Measurements from ENCODE around the gene NEURL1. TPM values are rescaled to one million over a fixed set of nuclear protein-coding genes. Genes with fewer than 3 reads are reported as not detected.
"Not testable (repeated sequence)": the region's sequence is repeated elsewhere in the genome, so short reads cannot be mapped to it uniquely, and the experiment has no call there.

NEURL1 gene
- total and polyA plus RNA-seq, 2 experiments from 2014 or later: 2.7 to 3.5 TPM

- Histone ChIP-seq H3K36me3 (no peaks in the 10 kb centered on the region), H3K4me1 (ENCODE audit: low read depth) (peaks cover 1% of the 10 kb centered on the region), H3K27me3 (peaks cover 50% of the 10 kb centered on the region), H3K4me3 (no peak overlapping the region), H3K9me3 (ENCODE audit: low read depth) (no peaks in the 10 kb centered on the region), H3K27ac (no peak overlapping the region)
- no peak for TF ChIP-seq CTCF (IDR thresholded peaks at IDR 0.05; ENCODE audit: low read depth, low read length)
- DNase-seq (ENCODE audit: low read depth in 1 of 2, low spot score in 1 of 2): no peak
These were observed 5.6 kb downstream of the NEURL1 start for GRCh38 chr10:103498936-103499638.

DNA sequence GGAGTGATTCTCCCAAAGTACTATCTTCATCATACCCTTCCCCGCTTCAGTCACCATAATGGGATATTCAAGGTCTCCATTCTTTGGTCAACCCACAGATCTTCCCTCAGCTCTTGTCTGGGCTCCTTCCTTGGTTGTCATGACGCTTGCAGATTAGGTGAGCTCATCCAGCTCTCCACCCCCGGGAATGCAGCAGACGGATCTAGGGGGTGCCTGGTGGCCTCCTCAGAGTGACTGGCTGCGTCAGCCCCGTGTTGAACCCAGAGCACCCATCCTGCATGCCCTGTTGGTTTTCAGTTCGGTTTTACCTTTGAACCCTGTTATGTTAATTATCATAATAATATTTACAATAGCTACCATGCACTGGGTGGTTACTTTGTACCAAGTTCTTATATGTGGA is 6.4 kb downstream of the NEURL1 start:
- DNase-seq (ENCODE audit: low read depth in 1 of 2, low spot score in 1 of 2): no peak
- Histone ChIP-seq H3K4me1 (ENCODE audit: low read depth) (peaks cover 8% of the 10 kb centered on the region), H3K27ac (no peak overlapping the region), H3K9me3 (ENCODE audit: low read depth) (no peaks in the 10 kb centered on the region), H3K4me3 (no peak overlapping the region), H3K36me3 (no peaks in the 10 kb centered on the region), H3K27me3 (peaks cover 43% of the 10 kb centered on the region)
- no peak for TF ChIP-seq CTCF (IDR thresholded peaks at IDR 0.05; ENCODE audit: low read depth, low read length)

GRCh38 chr10:103500481-103500880 is 7.0 kb downstream of the NEURL1 start:
- H3K27ac ChIP-seq: no peak overlapping the region
- H3K4me3 ChIP-seq: no peak overlapping the region
- no peak for DNase-seq (ENCODE audit: low read depth in 1 of 2, low spot score in 1 of 2)
- H3K9me3 ChIP-seq (ENCODE audit: low read depth): no peaks in the 10 kb centered on the region
- TF ChIP-seq CTCF (IDR thresholded peaks at IDR 0.05; ENCODE audit: low read depth, low read length): no peak
- no peaks in the 10 kb centered on the region for H3K36me3 ChIP-seq
- peaks cover 37% of the 10 kb centered on the region for H3K27me3 ChIP-seq
- H3K4me1 ChIP-seq (ENCODE audit: low read depth): peaks cover 8% of the 10 kb centered on the region

DNA sequence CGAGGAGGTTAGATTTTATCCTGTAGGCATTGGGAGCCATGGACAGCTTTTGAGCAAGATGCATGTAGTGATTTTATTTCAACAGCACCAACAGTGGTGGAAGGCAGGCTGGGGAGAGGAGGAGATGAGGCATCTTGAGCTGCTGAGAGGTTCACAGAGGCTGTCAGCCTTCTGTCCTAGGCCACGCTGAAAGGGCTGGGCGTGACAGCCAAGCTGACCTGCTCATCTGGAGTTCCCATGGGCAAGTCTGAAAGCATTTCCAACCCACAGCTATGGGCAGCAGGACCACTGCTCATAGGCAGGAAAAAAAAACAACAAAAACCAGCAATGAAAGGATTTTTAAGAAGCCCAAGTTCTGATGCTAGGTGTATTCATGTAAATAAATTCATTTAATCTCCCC is 7.7 kb downstream of the NEURL1 start:
- H3K9me3 ChIP-seq (ENCODE audit: low read depth): no peaks in the 10 kb centered on the region
- peaks cover 30% of the 10 kb centered on the region for H3K27me3 ChIP-seq
- H3K4me1 ChIP-seq (ENCODE audit: low read depth): peaks cover 8% of the 10 kb centered on the region
- H3K36me3 ChIP-seq: no peaks in the 10 kb centered on the region
- no peak for DNase-seq (ENCODE audit: low read depth in 1 of 2, low spot score in 1 of 2)
- H3K4me3 ChIP-seq: no peak overlapping the region
- no peak for TF ChIP-seq CTCF (IDR thresholded peaks at IDR 0.05; ENCODE audit: low read depth, low read length)
- no peak overlapping the region for H3K27ac ChIP-seq

DNA sequence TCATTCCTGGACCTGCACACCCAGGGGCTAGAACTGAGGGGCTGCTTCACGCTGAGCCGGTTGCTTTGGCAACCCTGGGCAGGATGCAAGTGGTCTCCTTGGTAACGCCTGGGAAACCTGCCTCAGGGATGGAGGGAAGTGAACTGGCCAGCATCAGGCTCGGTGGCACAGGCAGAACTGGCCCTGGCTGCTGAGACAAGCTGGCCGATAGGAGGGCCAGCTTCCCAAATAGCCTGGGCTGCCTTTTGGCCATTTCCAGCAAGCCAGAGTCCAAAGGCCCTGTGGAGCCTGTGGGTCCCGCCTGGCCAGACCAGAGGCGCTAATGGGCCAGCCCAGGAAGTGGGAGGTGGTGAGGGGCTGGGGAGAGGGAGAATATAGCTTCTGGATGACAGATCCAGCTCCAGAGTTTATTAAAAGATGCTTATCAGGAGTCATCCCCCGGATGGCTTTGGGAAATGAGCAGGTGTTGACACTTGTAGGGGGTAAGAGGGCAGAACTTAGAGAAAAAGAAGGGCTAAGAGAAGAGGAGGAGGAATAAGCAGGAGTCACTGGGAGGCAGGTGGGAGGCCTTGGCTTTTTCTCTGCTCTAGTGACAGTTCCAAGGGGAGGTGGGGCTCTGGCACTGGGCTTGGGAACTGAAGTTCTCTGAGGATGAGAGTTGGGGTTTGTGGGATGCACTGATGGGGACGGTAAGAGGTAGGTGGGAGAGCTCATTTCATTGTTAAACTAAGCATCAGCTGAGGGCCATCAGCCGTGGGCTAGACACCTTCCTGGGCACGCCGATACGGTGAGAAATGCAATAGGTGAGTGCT is 9.6 kb downstream of the NEURL1 start:
- no peaks in the 10 kb centered on the region for H3K36me3 ChIP-seq
- TF ChIP-seq CTCF (IDR thresholded peaks at IDR 0.05; ENCODE audit: low read depth, low read length): no peak
- peaks cover 8% of the 10 kb centered on the region for H3K4me1 ChIP-seq (ENCODE audit: low read depth)
- H3K27ac ChIP-seq: no peak overlapping the region
- no peaks in the 10 kb centered on the region for H3K9me3 ChIP-seq (ENCODE audit: low read depth)
- no peak overlapping the region for H3K4me3 ChIP-seq
- H3K27me3 ChIP-seq: peaks cover 11% of the 10 kb centered on the region
- no peak for DNase-seq (ENCODE audit: low read depth in 1 of 2, low spot score in 1 of 2)

DNA sequence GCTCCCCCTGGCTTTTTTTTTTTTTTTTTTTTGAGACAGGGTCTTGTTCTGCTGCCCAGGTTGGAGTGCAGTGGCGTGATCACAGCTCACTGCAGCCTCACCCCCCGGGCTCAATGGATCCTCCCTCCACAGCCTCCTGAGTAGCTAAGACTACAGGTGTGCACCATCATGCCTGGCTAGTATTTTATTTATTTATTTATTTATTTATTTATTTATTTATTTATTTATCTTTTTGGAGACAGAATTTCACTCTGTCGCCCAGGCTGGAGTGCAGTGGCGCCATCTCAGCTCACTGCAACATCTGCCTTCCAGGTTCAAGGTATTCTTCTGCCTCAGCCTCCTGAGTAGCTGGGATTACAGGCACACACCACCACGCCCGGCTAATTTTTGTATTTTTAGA is 10.3 kb downstream of the NEURL1 start:
- not testable (repeated sequence) for H3K4me1 ChIP-seq (ENCODE audit: low read depth); H3K27ac ChIP-seq; DNase-seq (ENCODE audit: low read depth in 1 of 2, low spot score in 1 of 2); H3K9me3 ChIP-seq (ENCODE audit: low read depth); H3K4me3 ChIP-seq; H3K36me3 ChIP-seq; H3K27me3 ChIP-seq

All from cardiac muscle cell (in vitro differentiated cells and primary cell).